HG02973 (cell line): ENCODE data around the gene CSMD2.
"Not testable (repeated sequence)": the region's sequence is repeated elsewhere in the genome, so short reads cannot be mapped to it uniquely, and the experiment has no call there.

Experiments used
- ATAC-seq: cut with Tn5 transposase; IDR thresholded peaks from one replicate; pipeline ENCODE4 v1.9.1; 2021; ENCODE audit warnings: moderate library complexity; ENCODE audit not compliant: unreplicated experiment

Gene CSMD2

DNA sequence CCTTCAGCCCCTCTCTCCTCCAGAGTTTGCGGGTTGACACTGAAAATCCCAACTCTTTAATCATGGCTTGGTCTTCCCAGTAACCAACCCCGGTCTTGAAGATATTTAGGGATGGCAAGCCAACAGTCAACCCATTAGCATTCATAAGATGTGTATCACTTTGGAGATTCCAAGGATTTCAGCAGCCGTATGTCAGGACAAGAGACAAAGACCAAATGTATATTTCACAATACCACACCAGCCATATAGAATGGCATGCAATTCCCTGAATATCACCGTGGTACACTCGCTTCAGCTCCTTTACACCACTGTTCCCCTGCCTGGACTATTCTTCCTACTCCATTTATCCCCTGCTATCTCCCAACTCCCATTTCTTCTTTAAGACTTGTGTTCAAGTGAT is 109.2 kb downstream of the CSMD2 start:
- no peak for ATAC-seq

GRCh38 chr1:34054920-34055319 is 110.1 kb downstream of the CSMD2 start:
- ATAC-seq = no peak

GRCh38 chr1:34053660-34054059 is 111.4 kb downstream of the CSMD2 start:
- no peak for ATAC-seq

GRCh38 chr1:34052565-34052964 is 112.5 kb downstream of the CSMD2 start:
- no peak for ATAC-seq

- no peak for ATAC-seq
Measured at GRCh38 chr1:34050709-34051485, 114.1 kb downstream of the CSMD2 start.

DNA sequence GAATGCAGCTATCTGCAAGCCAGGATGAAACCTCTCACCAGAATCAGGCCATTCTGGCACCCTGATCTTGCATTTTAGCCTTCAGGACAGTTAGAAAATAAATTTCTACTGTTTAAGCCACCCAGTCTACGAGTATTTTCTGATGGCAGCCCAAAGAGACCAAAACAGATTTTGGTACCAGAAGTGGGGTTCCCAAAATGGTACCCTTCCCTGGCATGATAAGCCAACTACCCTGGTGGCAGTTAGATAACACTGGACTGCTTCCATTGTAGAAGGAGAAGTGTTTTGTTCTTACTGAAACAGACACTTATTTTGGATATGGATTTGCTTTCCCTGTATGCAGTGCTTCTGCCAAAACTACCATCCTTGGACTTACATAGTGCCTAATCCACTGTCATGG is 115.0 kb downstream of the CSMD2 start:
- ATAC-seq = no peak

GRCh38 chr1:34049477-34049876 is 115.6 kb downstream of the CSMD2 start:
- ATAC-seq = no peak

- ATAC-seq = no peak
Measured at GRCh38 chr1:34037856-34038255, 127.2 kb downstream of the CSMD2 start.

- no peak for ATAC-seq
Measured at GRCh38 chr1:34037109-34037508, 127.9 kb downstream of the CSMD2 start.

- no peak for ATAC-seq
Measured at GRCh38 chr1:34034036-34034435, 131.0 kb downstream of the CSMD2 start.

DNA sequence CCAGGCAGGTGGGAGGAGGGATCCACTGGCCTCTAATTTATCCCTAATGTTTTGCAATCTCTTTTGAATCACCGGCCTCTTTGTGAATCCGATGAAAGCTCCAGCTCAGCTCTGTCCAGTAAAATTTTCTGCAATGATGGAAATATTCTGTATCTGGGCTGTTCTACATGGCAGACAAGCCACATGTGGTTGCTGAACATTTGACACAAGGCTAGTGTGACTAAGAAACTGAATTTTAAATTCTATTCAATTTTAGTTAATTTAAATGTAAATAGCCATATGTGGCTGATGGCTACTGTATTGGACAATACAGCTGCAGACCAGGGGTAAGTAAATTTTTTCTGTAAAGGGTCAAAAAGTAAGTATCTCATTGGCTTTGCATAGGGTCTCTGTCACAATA is 135.1 kb downstream of the CSMD2 start:
- ATAC-seq = no peak

- no peak for ATAC-seq
Measured at GRCh38 chr1:34029515-34029914, 135.5 kb downstream of the CSMD2 start.

- no peak for ATAC-seq
Measured at GRCh38 chr1:34028381-34029055, 136.5 kb downstream of the CSMD2 start.

DNA sequence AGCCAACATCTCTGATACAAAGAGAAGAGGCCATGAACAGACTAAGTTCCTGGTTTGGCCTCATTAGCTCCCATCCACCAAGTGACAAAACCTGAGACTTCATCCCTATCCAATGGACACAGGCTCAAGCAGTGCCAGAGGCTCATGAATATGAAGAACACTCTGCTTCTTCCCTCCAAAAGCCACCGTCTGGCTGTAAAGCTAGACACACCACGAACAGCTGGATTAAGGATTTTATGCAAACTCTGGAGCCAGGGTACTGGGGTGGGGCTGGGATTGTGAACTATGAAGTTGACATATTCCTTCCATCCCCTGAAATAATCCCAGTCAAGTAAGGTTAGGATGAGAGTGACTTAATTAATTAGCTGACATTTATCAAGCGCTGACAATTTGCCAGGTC is 139.4 kb downstream of the CSMD2 start:
- ATAC-seq = no peak

- no peak for ATAC-seq
Measured at GRCh38 chr1:34024485-34024884, 140.5 kb downstream of the CSMD2 start.

DNA sequence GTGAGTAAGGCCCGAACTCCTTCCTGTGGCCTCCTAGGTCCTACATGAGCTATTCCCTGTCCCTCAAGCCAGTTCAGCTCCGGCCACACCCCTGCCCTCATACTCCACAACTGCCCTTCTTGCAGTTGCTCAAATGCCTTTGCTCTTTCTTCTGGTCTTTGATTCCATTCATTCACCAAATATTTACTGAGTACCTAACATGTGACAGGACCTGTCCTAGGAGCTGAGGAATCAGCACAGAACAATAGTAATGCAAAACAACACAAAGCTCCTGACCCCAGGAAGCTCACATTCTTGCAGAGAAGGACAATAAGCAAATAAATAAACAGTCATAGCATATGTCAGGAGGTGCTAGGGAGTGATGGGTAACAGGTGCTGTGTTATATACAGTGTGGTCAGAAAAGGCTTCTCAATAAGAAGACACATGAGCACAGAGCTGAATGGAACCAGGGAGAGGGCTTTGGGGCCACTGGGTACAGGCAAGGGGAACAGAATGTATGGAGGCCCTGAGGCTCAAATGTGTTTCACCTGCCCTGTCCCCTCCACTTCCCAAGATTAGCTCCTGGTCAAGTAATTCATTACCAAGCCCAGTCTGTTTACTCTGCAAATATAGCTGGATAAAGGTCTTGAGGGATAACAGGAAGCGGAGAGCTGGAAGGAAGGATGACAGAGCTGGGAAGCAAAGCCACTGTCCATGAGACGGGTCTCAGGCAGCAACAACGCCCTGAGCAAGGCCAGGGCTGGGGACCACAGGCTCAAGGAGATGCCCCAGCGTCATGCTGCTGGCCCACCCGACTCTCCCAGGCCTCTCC is 145.1 kb downstream of the CSMD2 start:
- no peak for ATAC-seq

- ATAC-seq = no peak
Measured at GRCh38 chr1:34018285-34018684, 146.7 kb downstream of the CSMD2 start.

DNA sequence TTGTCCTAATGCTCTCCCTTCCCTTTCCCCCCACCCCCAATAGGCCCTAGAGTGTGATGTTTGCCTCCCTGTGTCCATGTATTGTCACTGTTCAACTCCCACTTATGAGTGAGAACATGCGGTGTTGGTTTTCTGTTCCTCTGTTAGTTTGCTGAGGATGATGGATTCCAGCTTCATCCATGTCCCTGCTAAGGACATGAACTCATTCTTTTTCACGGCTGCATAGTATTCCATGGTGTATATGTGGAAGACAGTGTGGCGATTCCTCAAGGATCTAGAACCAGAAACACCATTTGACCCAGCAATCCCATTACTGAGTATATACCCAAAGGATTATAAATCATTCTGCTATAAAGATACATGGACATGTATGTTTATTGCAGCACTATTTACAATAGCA is 148.7 kb downstream of the CSMD2 start:
- not testable (repeated sequence) for ATAC-seq

DNA sequence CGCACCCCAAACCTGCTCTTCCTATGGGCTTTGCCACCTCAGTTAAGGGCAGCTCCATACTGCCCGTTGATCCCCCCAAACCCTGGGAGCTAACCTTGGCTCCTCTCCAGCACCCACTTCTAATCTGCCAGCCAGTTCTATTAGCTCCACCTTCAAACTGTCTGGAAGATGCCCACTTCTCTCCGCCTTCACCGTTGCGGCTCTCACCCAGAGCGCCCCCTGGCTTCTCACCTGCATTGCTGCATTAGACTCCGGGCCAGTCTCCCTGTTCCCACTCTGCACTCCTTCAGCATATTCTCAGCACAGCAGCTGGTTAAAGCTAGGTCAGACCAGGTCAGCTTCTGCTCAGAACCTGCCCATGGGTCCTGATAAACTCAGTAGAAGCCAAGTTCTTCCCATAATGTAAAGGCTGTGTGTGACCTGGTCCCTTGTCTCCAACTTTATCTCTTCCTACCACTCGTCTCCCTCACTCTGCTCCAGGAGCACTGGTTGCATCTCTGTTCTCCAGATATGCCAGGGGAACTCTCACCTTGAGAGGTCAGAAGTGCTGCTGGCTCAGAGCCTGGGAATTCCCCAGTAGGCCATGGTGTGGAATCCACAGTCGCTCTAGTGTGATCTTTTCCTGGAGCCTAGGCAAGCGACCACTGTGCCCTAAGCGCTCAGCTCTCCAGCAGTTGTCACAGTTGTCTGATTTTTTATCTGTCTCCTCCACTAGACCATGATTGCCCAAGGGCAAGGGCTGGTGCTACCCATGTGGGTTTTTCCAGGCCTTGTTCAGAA is 150.9 kb downstream of the CSMD2 start:
- ATAC-seq = no peak

DNA sequence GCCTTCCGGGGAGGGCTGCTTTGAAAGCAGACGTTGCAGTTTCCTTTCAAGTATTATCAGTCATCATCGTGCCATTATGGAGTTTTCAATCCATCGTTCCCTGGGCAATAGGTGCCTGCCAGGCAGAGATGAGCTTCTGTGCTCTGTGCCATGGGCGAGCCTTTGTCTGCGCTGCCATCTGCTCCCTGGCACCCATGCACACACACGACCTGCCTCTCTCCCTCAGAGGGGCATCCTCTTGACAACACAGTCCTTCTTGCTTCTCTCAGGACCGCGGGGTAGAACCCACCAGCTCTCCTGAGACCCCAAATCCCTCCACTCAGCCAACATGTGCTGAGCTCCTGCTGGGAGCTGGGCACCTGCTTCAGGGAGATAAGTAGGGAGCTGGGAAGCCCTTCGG is 151.9 kb downstream of the CSMD2 start:
- ATAC-seq = no peak
